ENCODE measurements around the gene XIAP. TPM values are rescaled to one million over a fixed set of nuclear protein-coding genes. Genes with fewer than 3 reads are reported as not detected.
"Not testable (repeated sequence)": the region's sequence is repeated elsewhere in the genome, so short reads cannot be mapped to it uniquely, and the experiment has no call there.

Gene XIAP
- total RNA-seq, 4 donors from 2014 or later, result 21.0 to 39.3 (median 32.9) TPM

DNA sequence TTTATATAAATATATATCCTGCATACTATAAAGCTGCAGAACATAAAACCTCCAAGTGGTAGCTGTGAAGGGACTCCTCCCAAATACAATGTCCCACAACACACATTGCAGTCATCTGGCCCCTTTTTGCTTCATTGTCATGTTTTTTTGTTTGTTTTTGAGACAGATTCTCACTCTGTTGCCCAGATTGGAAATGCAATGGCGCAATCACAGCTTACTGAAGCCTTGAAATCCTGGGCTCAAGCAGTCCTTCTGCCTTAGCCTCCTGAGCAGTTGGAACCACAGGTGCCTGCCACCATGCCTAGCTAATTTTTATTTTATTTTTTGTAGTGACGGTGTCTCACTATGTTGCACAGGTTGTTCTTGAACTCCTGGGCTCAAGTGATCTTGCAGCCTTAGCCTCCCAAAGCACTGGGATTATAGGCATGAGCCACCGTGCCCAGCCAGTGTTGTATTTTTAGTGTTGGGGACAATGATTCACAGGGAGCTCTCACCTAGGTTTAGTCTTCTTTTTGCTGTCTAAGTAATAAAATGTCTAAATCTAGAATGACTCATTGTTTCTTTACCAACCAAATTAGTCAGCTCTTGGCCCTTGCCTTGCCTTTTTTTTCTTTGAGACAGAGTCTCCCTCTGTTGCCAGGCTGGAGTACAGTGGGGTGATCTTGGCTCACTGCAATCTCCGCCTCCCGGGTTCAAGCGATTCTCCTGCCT, 24.0 kb upstream of the XIAP start:
- intact Hi-C loops (cut with DNase I), result no loop called here
- no peak overlapping the region for H3K27ac ChIP-seq (replicated peaks in 1 of 4)
- peaks cover 0 to 3% (median 0%) of the 10 kb centered on the region in 4 donors for H3K4me1 ChIP-seq
- H3K27me3 ChIP-seq, result no peaks in the 10 kb centered on the region
- TF ChIP-seq, protein P1, sequence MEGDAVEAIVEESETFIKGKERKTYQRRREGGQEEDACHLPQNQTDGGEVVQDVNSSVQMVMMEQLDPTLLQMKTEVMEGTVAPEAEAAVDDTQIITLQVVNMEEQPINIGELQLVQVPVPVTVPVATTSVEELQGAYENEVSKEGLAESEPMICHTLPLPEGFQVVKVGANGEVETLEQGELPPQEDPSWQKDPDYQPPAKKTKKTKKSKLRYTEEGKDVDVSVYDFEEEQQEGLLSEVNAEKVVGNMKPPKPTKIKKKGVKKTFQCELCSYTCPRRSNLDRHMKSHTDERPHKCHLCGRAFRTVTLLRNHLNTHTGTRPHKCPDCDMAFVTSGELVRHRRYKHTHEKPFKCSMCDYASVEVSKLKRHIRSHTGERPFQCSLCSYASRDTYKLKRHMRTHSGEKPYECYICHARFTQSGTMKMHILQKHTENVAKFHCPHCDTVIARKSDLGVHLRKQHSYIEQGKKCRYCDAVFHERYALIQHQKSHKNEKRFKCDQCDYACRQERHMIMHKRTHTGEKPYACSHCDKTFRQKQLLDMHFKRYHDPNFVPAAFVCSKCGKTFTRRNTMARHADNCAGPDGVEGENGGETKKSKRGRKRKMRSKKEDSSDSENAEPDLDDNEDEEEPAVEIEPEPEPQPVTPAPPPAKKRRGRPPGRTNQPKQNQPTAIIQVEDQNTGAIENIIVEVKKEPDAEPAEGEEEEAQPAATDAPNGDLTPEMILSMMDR (IDR thresholded peaks at IDR 0.05), result no peak
- TF ChIP-seq EP300 (IDR thresholded peaks at IDR 0.05) (no peak), POLR2AphosphoS5 (IDR thresholded peaks at IDR 0.05) (no peak)
- H3K4me3 ChIP-seq, result no peak overlapping the region
- H3K36me3 ChIP-seq, result no peaks in the 10 kb centered on the region
- H3K9me3 ChIP-seq, result no peaks in the 10 kb centered on the region
- WGBS, result 64% methylated on average over 6 of the region's 6 CpGs
- no peak for DNase-seq (ENCODE audit: extremely low spot score)

DNA sequence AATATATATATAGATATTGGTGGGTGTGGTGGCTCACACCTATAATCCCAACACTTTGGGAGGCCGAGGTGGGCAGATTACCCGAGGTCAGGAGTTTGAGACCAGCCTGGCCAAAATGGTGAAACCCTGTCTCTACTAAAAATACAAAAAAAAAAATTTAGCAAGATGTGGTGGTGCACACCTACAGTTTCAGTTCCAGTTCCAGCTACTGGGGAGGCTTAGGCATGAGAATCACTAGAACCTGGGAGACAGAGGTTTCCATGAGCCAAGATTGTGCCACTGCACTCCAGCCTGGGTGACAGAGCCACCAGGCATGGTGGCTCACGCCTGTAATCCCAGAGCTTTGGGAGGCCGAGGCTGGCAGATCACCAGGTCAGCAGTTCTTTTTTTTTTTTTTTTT, 14.7 kb upstream of the XIAP start:
- H3K4me1 ChIP-seq; H3K9me3 ChIP-seq; DNase-seq (ENCODE audit: extremely low spot score); H3K4me3 ChIP-seq; H3K27ac ChIP-seq (replicated peaks in 1 of 4); H3K36me3 ChIP-seq; intact Hi-C loops (cut with DNase I); H3K27me3 ChIP-seq: not testable (repeated sequence)
- WGBS, result 94% methylated on average over 4 of the region's 4 CpGs

DNA sequence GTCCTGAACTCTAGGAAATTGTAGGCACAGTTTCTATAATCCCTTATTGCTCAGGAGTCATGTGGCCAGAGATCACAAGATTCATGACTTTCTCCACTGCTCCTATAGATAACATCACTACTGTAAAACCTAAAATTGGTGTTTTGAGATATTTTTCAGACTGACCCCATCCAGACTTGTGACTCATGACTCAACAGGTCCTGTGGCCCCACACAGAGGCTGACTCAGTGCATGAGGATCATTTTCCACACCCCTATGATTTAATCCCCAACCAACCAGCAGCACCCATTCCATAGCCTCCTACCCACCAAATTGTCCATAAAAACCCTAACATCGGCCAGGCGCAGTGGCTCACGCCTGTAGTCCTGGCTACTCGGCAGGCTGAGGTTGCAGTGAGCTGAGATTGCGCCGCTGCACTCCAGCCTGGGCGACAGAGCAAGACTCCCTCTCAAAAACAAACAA, 13.2 kb upstream of the XIAP start:
- 93% methylated on average over 7 of the region's 7 CpGs for WGBS
- no peaks in the 10 kb centered on the region for H3K27me3 ChIP-seq
- no peaks in the 10 kb centered on the region for H3K36me3 ChIP-seq
- H3K4me1 ChIP-seq, result no peaks in the 10 kb centered on the region
- intact Hi-C loops (cut with DNase I), result no loop called here
- DNase-seq (ENCODE audit: extremely low spot score), result no peak
- H3K9me3 ChIP-seq, result no peaks in the 10 kb centered on the region
- TF ChIP-seq POLR2AphosphoS5 (IDR thresholded peaks at IDR 0.05), result no peak
- TF ChIP-seq POLR2A (IDR thresholded peaks at IDR 0.05; ENCODE audit: low read depth), result no peak
- no peak for TF ChIP-seq EP300 (IDR thresholded peaks at IDR 0.05)
- TF ChIP-seq, protein P1 (IDR thresholded peaks at IDR 0.05), result no peak
- H3K27ac ChIP-seq (replicated peaks in 1 of 4), result no peak overlapping the region
- no peak overlapping the region for H3K4me3 ChIP-seq

DNA sequence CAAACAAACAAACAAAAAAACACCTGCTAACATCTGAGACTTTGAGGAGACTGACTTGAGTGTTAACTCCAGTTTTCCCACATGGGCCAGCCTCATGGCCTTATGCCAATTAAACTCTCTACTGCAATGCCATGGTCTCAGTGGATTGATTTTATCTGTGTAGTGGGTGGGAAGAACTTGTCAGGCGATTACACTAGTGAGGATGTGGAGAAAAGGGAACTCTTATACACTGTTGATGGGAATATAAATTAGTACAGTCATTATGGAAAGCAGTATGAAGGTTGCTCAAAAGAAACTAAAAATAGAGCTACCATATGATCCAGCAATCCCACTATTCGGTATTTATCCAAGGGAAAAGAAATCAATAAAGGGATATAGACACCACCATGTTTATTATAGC, 12.8 kb upstream of the XIAP start:
- H3K4me3 ChIP-seq, result no peak overlapping the region
- no peaks in the 10 kb centered on the region for H3K27me3 ChIP-seq
- no peak overlapping the region for H3K27ac ChIP-seq (replicated peaks in 1 of 4)
- no peaks in the 10 kb centered on the region for H3K36me3 ChIP-seq
- WGBS, result 84% methylated on average over 2 of the region's 2 CpGs
- intact Hi-C loops (cut with DNase I), result no loop called here
- DNase-seq (ENCODE audit: extremely low spot score), result no peak
- H3K9me3 ChIP-seq, result no peaks in the 10 kb centered on the region
- no peaks in the 10 kb centered on the region for H3K4me1 ChIP-seq
- TF ChIP-seq POLR2AphosphoS5 (IDR thresholded peaks at IDR 0.05) (no peak), EP300 (IDR thresholded peaks at IDR 0.05) (no peak), POLR2A (IDR thresholded peaks at IDR 0.05; ENCODE audit: low read depth) (no peak)
- TF ChIP-seq, protein P1 (IDR thresholded peaks at IDR 0.05), result no peak

DNA sequence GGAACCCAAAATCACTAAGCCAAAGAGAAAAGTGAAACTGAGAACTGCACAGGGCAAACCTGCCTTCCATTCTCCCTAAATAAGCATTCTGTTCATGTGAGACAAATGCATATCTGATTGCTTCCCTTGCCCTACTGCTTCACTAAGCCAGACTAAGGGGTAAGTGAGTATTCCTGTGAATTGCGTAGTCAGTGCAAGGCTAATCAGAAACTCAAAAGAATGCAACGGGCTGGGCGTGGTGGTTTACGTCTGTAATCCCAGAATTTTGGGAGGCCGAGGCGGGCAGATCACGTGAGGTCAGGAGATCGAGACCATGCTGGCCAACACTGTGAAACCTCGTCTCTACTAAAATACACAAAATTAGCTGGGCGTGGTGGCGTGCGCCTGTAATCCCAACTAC, 10.8 kb upstream of the XIAP start:
- intact Hi-C loops (cut with DNase I), result no loop called here

DNA sequence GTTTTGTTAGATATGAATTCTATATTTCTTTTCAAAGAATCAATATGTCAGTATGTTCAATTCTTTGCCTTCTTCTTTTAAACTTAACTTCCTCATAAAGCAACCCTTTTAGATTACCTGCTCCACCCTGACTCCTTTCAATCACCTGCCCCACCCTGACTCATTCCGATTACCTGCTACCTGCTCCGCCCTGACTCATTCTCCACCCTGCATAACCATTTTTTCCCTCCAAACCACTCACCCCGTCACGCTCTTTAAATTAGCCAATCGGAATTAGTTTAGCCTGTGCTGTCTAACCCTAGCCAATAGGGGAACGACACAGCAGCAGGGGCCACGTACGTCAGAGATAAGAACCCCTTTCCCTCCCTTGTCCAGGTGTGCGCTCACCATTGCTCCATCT, 9.9 kb upstream of the XIAP start:
- H3K36me3 ChIP-seq; intact Hi-C loops (cut with DNase I); H3K27me3 ChIP-seq; H3K9me3 ChIP-seq; H3K4me1 ChIP-seq; H3K4me3 ChIP-seq; H3K27ac ChIP-seq (replicated peaks in 1 of 4); DNase-seq (ENCODE audit: extremely low spot score): not testable (repeated sequence)
- 80% methylated on average over 9 of the region's 9 CpGs for WGBS

More for the DNA sequence above, 10.8 kb upstream of the XIAP start:
- H3K4me3 ChIP-seq, result no peak overlapping the region
- H3K4me1 ChIP-seq, result no peaks in the 10 kb centered on the region
- TF ChIP-seq POLR2A (IDR thresholded peaks at IDR 0.05; ENCODE audit: low read depth) (no peak), POLR2AphosphoS5 (IDR thresholded peaks at IDR 0.05) (no peak), EP300 (IDR thresholded peaks at IDR 0.05) (no peak)
- TF ChIP-seq, protein P1 (IDR thresholded peaks at IDR 0.05), result no peak
- no peaks in the 10 kb centered on the region for H3K9me3 ChIP-seq
- no peak for DNase-seq (ENCODE audit: extremely low spot score)
- WGBS, result 92% methylated on average over 12 of the region's 12 CpGs
- H3K36me3 ChIP-seq, result no peaks in the 10 kb centered on the region
- H3K27ac ChIP-seq (replicated peaks in 1 of 4), result no peak overlapping the region
- no peaks in the 10 kb centered on the region for H3K27me3 ChIP-seq

Data from esophagus muscularis mucosa (tissue), 4 donors.